22Rv1 (cell line): ENCODE data around the gene B4GALNT2.

Experiments
- CTCF ChIP-seq: fragments of 450-650 bp; IDR thresholded peaks from 2 replicates; pipeline ENCODE4 v1.5.1; 2017; ENCODE audit warnings: mild to moderate bottlenecking
- ZFX ChIP-seq: fragments of 450-650 bp; IDR thresholded peaks from 2 replicates; pipeline ENCODE4 v1.6.1; 2017; ENCODE audit warnings: antibody characterized with exemption, borderline replicate concordance

- peak; percentile 61 for TF ChIP-seq CTCF
- no peak for TF ChIP-seq ZFX
These were observed 59.6 kb downstream of the B4GALNT2 start for GRCh38 chr17:49191917-49192741.
